MCF 10A (cell line): ENCODE results near the gene TAF11L8. TPM values are rescaled to one million over a fixed set of nuclear protein-coding genes. Genes with fewer than 3 reads are reported as not detected.
"Not testable (repeated sequence)": the region's sequence is repeated elsewhere in the genome, so short reads cannot be mapped to it uniquely, and the experiment has no call there.

ENCODE experiments used
- BruUV-seq: library from RNA; stranded (reverse); fragments of 400-500 nt; replicated peaks from 2 replicates; lab custom pipeline; 2021; lab: Mats Ljungman, UMichigan
- CTCF ChIA-PET: fragments of 300-600 bp; sonication (Branson Sonifier 250); formaldehyde crosslinking; extraction: SDS; loops from one replicate; lab custom pipeline; 2021; ENCODE audit warnings: antibody characterized with exemption, inconsistent platforms; lab: Yijun Ruan, JAX
- POLR2A ChIA-PET: fragments of 300-600, 350-650 bp; sonication (Branson Sonifier 250); formaldehyde crosslinking; extraction: SDS; loops from one replicate; lab custom pipeline; 2020; ENCODE audit warnings: antibody characterized with exemption, inconsistent platforms; lab: Yijun Ruan, JAX
- DNase-seq: peaks from one replicate; pipeline ENCODE4 v3.0.0-alpha.2; 2018; ENCODE audit not compliant: unreplicated experiment
- H3K27ac Mint-ChIP-seq: one replicate; pipeline ENCODE4 v1.8.0; 2022; ENCODE audit warnings: mild to moderate bottlenecking, low read depth, mixed read lengths; ENCODE audit not compliant: unreplicated experiment
- H3K27me3 Mint-ChIP-seq: one replicate; pipeline ENCODE4 v1.8.0; 2022; ENCODE audit warnings: mixed read lengths; ENCODE audit not compliant: insufficient read depth, unreplicated experiment
- H3K36me3 Mint-ChIP-seq: one replicate; pipeline ENCODE4 v1.8.0; 2022; ENCODE audit warnings: mild to moderate bottlenecking, moderate library complexity, mixed read lengths; ENCODE audit not compliant: insufficient read depth, unreplicated experiment
- H3K4me1 Mint-ChIP-seq: one replicate; pipeline ENCODE4 v1.8.0; 2022; ENCODE audit warnings: mixed read lengths; ENCODE audit not compliant: insufficient read depth, unreplicated experiment
- H3K4me3 Mint-ChIP-seq: one replicate; pipeline ENCODE4 v1.8.0; 2022; ENCODE audit warnings: mild to moderate bottlenecking, moderate library complexity, mixed read lengths; ENCODE audit not compliant: unreplicated experiment
- H3K9me3 Mint-ChIP-seq: one replicate; pipeline ENCODE4 v1.8.0; 2022; ENCODE audit warnings: mixed read lengths; ENCODE audit not compliant: unreplicated experiment
- intact Hi-C: fragments of 100-400 bp; cut with micrococcal nuclease; formaldehyde crosslinking; loops from 2 replicates; pipeline ENCODE4 v1.14.1; 2022
- total RNA-seq: library from RNA; stranded (reverse); gene quantifications from 2 replicates; pipeline ENCODE4 v1.2.3, GENCODE V29; 2022

The TAF11L8 gene
- total RNA-seq, 1 experiment from 2014 or later = not detected

- H3K9me3 Mint-ChIP-seq, BruUV-seq, POLR2A ChIA-PET, intact Hi-C loops, H3K27me3 Mint-ChIP-seq, CTCF ChIA-PET, H3K4me3 Mint-ChIP-seq, DNase-seq, H3K36me3 Mint-ChIP-seq, H3K27ac Mint-ChIP-seq, H3K4me1 Mint-ChIP-seq: not testable (repeated sequence)
Observed at GRCh38 chr5:17594255-17594654, 3.5 kb upstream of the TAF11L8 start, which contains the start of gene TAF11L9. TSS of gene TAF11L9 (minus strand) at chr5:17594394.

- H3K4me1 Mint-ChIP-seq, intact Hi-C loops, POLR2A ChIA-PET, H3K4me3 Mint-ChIP-seq, H3K27me3 Mint-ChIP-seq, DNase-seq, H3K27ac Mint-ChIP-seq, CTCF ChIA-PET, H3K9me3 Mint-ChIP-seq, H3K36me3 Mint-ChIP-seq, BruUV-seq: not testable (repeated sequence)
Observed at GRCh38 chr5:17585658-17586057, 5.1 kb downstream of the TAF11L8 start, which contains the start of gene TAF11L7. TSS of gene TAF11L7 (minus strand) at chr5:17585758.

Other genes starting within 250 kb of the TAF11L8 start
- not detected in 2 replicates for gene TAF11L2, start 92.7 kb downstream of the TAF11L8 start, total RNA-seq
- not detected in 2 replicates for gene TAF11L3, start 72.6 kb downstream of the TAF11L8 start, total RNA-seq
- not detected in 2 replicates for gene TAF11L4, start 69.2 kb downstream of the TAF11L8 start, total RNA-seq
- gene TAF11L5, start 65.7 kb downstream of the TAF11L8 start, total RNA-seq = not detected in 2 replicates
- gene TAF11L6, start 62.3 kb downstream of the TAF11L8 start, total RNA-seq = not detected in 2 replicates
- not detected in 2 replicates for gene TAF11L7, start 5.2 kb downstream of the TAF11L8 start, total RNA-seq
- gene TAF11L9, start 3.4 kb upstream of the TAF11L8 start, total RNA-seq = not detected in 2 replicates
- gene TAF11L10, start 6.9 kb upstream of the TAF11L8 start, total RNA-seq = not detected in 2 replicates
- gene TAF11L11, start 13.2 kb upstream of the TAF11L8 start, total RNA-seq = not detected in 2 replicates
- gene TAF11L12, start 19.4 kb upstream of the TAF11L8 start, total RNA-seq = not detected in 2 replicates
- not detected in 2 replicates for gene TAF11L13, start 41.1 kb upstream of the TAF11L8 start, total RNA-seq
- gene TAF11L14, start 43.5 kb upstream of the TAF11L8 start, total RNA-seq = not detected in 2 replicates